ENCODE data around the gene AKNA. TPM values are rescaled to one million over a fixed set of nuclear protein-coding genes. Genes with fewer than 3 reads are reported as not detected.

The AKNA gene
- total RNA-seq, 1 donor: 11.2 TPM

DNA sequence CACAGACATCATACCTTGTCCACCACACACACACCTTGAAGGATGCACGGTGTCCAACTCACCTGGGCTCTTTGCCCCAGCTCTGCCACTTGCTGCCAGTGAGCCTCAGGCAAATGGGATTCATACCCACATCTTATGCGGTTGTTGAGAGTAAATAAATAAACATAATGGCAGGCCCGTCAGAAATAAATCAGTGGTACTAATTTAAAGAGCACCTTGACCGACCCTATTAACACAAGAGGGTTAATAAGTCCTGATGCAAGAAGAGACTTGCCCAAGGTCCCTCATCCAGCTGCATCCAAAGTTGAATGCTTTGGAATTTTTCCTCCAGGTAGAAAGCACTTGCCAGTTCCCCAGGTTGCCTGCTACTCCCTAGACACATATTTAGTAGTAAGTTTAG is 11.6 kb upstream of the AKNA start:
- H3K4me3 ChIP-seq (ENCODE audit: low read depth, low read length): no peak overlapping the region
- TF ChIP-seq, protein P1, sequence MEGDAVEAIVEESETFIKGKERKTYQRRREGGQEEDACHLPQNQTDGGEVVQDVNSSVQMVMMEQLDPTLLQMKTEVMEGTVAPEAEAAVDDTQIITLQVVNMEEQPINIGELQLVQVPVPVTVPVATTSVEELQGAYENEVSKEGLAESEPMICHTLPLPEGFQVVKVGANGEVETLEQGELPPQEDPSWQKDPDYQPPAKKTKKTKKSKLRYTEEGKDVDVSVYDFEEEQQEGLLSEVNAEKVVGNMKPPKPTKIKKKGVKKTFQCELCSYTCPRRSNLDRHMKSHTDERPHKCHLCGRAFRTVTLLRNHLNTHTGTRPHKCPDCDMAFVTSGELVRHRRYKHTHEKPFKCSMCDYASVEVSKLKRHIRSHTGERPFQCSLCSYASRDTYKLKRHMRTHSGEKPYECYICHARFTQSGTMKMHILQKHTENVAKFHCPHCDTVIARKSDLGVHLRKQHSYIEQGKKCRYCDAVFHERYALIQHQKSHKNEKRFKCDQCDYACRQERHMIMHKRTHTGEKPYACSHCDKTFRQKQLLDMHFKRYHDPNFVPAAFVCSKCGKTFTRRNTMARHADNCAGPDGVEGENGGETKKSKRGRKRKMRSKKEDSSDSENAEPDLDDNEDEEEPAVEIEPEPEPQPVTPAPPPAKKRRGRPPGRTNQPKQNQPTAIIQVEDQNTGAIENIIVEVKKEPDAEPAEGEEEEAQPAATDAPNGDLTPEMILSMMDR (IDR thresholded peaks at IDR 0.05; ENCODE audit: insufficient read depth, low read depth, low read length): no peak
- no peak for DNase-seq (ENCODE audit: low read depth)

DNA sequence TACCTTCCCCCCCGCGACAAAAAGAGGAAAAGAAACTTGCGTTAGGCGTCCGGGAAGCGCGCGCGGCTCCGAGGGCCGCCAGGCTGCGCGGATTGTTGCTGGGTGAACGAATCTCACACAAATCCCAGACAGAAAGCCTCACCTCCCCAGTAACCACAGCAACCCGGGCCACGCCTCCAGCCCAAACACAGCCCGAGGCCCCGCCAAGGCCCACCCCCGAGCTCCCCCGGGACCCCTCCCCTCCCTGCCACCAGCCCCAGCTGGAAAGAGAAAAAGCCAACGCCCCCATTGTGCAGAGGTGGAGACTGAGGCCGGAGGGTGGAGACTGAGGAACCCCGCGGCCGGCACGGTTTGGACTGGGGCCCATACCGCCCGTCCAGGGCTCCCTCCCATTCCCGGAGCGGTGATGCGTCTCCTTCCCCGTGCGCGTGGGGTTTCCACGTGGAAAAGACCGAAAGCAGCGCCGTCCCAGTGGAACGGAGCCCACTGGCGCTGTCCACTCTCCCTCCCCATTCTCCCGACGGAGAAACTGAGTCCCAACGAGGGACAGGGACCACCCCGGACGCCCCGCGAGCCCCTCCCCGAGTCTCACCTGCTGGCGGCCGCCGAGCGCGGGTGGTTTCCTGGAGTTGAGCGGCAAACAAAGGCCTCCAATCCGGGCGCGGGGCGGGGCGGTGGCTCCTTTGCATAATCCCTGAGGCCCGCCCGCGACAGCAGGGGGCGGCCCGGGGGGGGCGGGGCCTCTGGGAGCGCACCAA is 10.2 kb upstream of the AKNA start:
- TF ChIP-seq, protein P1 (IDR thresholded peaks at IDR 0.05; ENCODE audit: insufficient read depth, low read depth, low read length): no peak
- peak; percentile 95 for DNase-seq (ENCODE audit: low read depth)
- peak overlapping the region; percentile 83 for H3K4me3 ChIP-seq (ENCODE audit: low read depth, low read length)

DNA sequence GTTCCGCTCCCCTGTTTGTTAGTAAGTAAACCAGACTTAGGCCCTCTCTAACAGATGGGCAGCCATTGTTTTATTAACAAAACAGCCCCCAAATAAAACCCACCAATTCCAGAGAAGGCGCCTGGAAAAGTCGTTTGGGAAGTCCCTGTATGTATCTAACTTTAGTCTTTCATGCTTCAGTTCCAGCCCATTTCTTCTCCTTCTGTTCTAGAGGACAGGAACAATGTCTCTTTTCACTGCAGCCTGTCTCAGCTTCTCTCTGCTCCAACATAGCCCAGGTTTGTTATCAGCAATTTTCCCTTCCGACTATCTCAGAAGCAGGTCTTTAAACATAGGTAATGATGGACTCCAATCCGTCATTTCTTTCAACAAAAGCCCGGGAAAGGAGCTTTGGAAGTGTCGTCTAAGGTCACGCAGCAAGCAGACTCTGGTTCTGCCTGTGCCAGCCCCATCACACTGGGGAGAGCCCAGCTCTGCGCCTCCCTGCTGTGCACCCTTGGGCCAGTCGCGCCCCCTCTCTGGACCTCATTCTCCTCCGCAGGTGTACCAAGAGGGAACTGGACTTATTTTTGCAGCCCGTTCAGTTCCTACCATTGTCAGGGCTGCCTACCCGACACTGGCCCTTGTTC is 9.6 kb upstream of the AKNA start:
- peak overlapping the region; percentile 83 for H3K4me3 ChIP-seq (ENCODE audit: low read depth, low read length)
- DNase-seq (ENCODE audit: low read depth): no peak
- TF ChIP-seq, protein P1 (IDR thresholded peaks at IDR 0.05; ENCODE audit: insufficient read depth, low read depth, low read length): no peak

DNA sequence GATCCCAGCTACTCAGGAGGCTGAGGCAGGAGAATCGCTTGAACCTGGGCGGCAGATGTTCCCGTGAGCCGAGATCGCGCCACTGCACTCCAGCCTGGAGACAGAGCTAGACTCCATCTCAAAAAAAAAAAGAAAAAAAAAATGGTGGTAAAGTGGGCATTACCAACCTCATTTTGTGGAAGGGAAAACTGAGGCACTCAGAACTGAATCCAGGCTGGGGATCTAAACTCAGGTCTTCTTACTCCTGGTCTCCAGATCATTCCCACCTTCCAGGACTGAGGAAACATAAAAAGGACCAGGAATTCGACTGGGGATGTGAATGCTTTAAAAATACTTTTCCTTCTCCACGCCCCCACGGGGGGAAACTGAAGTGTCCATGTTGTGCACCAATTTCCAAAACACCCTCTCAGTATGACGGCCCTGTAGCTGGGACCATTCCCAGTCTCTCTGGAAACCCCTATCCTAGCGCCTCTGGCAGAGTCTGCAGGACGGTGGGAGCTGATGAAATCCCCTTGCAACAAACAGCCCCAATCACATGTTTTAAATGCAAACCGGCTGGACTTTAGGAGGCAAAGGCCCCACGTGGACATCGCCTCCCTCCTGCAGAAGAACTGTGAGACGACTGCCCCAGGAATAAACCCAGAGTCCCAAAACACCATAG is 8.9 kb upstream of the AKNA start:
- peak; percentile 92 for DNase-seq (ENCODE audit: low read depth)
- TF ChIP-seq, protein P1 (IDR thresholded peaks at IDR 0.05; ENCODE audit: insufficient read depth, low read depth, low read length): no peak
- peak overlapping the region; percentile 83 for H3K4me3 ChIP-seq (ENCODE audit: low read depth, low read length)

DNA sequence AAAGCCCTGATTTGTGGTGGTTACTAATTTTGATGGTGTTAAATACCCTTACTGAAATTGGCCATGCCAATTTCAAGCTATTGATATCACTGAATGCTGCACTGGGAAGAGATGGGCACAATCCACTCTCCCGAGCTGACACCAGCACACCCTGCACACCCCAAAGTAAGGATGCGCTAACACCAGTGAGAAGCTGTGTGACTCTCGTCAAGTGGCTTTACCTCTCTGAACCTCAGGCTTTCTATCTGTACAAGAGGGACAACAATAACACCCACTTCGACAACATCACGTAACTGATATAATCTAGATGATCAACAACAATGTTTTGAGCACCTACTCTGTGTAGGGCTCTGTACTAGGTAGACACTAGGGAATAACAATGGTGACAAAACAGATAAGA is 8.0 kb upstream of the AKNA start:
- no peak for DNase-seq (ENCODE audit: low read depth)
- no peak overlapping the region for H3K4me3 ChIP-seq (ENCODE audit: low read depth, low read length)
- TF ChIP-seq, protein P1 (IDR thresholded peaks at IDR 0.05; ENCODE audit: insufficient read depth, low read depth, low read length): no peak

DNA sequence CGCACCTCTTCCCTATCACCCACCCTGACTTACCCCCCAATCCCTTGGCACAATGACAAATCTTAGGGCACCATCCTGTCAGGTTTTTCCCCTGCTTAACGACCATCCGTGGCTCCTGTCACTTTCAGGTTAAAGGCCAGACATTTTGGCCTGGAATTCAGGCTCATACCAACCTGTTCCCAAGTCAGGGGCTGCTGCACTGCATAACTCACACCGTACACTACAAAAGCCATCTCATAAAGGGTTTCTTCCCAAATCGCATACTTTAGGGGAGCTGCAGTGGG is 7.5 kb upstream of the AKNA start:
- DNase-seq (ENCODE audit: low read depth): no peak
- H3K4me3 ChIP-seq (ENCODE audit: low read depth, low read length): no peak overlapping the region
- TF ChIP-seq, protein P1 (IDR thresholded peaks at IDR 0.05; ENCODE audit: insufficient read depth, low read depth, low read length): no peak

All from fibroblast of villous mesenchyme (primary cell).